HEK293T (cell line): ENCODE measurements around the gene PCDH12.

Source experiments
- ARNT ChIP-seq: fragments of 450-650 bp; IDR thresholded peaks from 2 replicates; pipeline ENCODE4 v1.6.1; 2017; ENCODE audit warnings: mild to moderate bottlenecking
- BHLHE40 ChIP-seq: fragments of 450-650 bp; IDR thresholded peaks from 2 replicates; pipeline ENCODE4 v1.6.1; 2016; ENCODE audit warnings: mild to moderate bottlenecking, moderate library complexity, borderline replicate concordance
- ELF4 ChIP-seq: fragments of 450-650 bp; IDR thresholded peaks from 2 replicates; pipeline ENCODE4 v1.6.1; 2017; ENCODE audit warnings: antibody characterized with exemption
- FOXA1 ChIP-seq: fragments of 450-650 bp; IDR thresholded peaks from 2 replicates; pipeline ENCODE4 v1.6.1; 2016; ENCODE audit warnings: mild to moderate bottlenecking
- FOXK2 ChIP-seq: fragments of 450-650 bp; IDR thresholded peaks from 2 replicates; pipeline ENCODE4 v1.6.1; 2016; ENCODE audit warnings: mild to moderate bottlenecking
- FOXM1 ChIP-seq: fragments of 450-650 bp; IDR thresholded peaks from 2 replicates; pipeline ENCODE4 v1.6.1; 2017; ENCODE audit warnings: mild to moderate bottlenecking, borderline replicate concordance
- HDGF ChIP-seq: fragments of 450-650 bp; IDR thresholded peaks from 2 replicates; pipeline ENCODE4 v1.6.1; 2017; ENCODE audit warnings: antibody characterized with exemption, borderline replicate concordance
- L3MBTL2 ChIP-seq: fragments of 450-650 bp; conservative IDR thresholded peaks from 2 replicates; pipeline ENCODE4 v1.6.1; 2016; ENCODE audit warnings: mild to moderate bottlenecking
- LEF1 ChIP-seq: fragments of 450-650 bp; IDR thresholded peaks from 2 replicates; pipeline ENCODE4 v1.6.1; 2017; ENCODE audit warnings: mild to moderate bottlenecking, borderline replicate concordance
- PKNOX1 ChIP-seq: fragments of 450-650 bp; IDR thresholded peaks from 2 replicates; pipeline ENCODE4 v1.6.1; 2016
- SP1 ChIP-seq: fragments of 450-650 bp; IDR thresholded peaks from 2 replicates; pipeline ENCODE4 v1.6.1; 2017
- SUZ12 ChIP-seq: fragments of 450-650 bp; IDR thresholded peaks from 2 replicates; pipeline ENCODE4 v1.6.1; 2016; ENCODE audit warnings: mild to moderate bottlenecking
- TARDBP ChIP-seq: fragments of 450-650 bp; IDR thresholded peaks from 2 replicates; pipeline ENCODE4 v1.6.1; 2016
- ZNF384 ChIP-seq: fragments of 450-650 bp; IDR thresholded peaks from 2 replicates; pipeline ENCODE4 v1.6.1; 2016

DNA sequence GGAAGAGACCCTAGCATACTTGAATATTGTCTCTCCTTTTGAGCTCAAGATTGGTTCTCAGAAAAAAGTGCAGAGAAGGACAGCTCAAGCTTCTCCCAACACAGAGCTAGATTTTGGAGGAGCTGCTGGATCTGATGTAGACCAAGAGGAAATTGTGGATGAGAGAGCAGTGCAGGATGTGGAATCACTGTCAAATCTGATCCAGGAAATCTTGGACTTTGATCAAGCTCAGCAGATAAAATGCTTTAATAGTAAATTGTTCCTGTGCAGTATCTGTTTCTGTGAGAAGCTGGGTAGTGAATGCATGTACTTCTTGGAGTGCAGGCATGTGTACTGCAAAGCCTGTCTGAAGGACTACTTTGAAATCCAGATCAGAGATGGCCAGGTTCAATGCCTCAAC, 20.4 kb upstream of the PCDH12 start:
- TF ChIP-seq PKNOX1 (no peak), LEF1 (no peak), FOXA1 (no peak), TARDBP (no peak), ELF4 (no peak), FOXK2 (no peak), SUZ12 (no peak), BHLHE40 (no peak), FOXM1 (no peak), SP1 (no peak), ARNT (no peak), L3MBTL2 (no peak), HDGF (no peak), ZNF384 (no peak)
